ENCODE results near the gene GIGYF1.
"Not testable (repeated sequence)": the region's sequence is repeated elsewhere in the genome, so short reads cannot be mapped to it uniquely, and the experiment has no call there.

GIGYF1 gene

DNA sequence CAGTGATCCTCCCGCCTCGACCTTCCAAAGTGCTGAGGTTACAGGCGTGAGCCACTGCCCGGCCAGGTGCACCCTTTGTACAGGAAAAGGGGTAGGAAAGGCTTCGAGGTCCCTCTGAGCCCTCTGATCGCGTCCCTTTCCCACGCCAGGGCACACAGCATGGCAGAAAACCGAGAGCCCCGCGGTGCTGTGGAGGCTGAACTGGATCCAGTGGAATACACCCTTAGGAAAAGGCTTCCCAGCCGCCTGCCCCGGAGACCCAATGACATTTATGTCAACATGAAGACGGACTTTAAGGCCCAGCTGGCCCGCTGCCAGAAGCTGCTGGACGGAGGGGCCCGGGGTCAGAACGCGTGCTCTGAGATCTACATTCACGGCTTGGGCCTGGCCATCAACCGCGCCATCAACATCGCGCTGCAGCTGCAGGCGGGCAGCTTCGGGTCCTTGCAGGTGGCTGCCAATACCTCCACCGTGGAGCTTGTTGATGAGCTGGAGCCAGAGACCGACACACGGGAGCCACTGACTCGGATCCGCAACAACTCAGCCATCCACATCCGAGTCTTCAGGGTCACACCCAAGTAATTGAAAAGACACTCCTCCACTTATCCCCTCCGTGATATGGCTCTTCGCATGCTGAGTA, 12.7 kb upstream of the GIGYF1 start:
- no peak for DNase-seq

GRCh38 chr7:100705753-100706671, 12.0 kb upstream of the GIGYF1 start, which contains the start of gene POP7:
POP7 (plus strand) TSS chr7:100706121; CDS start chr7:100706831, 710 bp downstream.
- DNase-seq, result peak; percentile 99

DNA sequence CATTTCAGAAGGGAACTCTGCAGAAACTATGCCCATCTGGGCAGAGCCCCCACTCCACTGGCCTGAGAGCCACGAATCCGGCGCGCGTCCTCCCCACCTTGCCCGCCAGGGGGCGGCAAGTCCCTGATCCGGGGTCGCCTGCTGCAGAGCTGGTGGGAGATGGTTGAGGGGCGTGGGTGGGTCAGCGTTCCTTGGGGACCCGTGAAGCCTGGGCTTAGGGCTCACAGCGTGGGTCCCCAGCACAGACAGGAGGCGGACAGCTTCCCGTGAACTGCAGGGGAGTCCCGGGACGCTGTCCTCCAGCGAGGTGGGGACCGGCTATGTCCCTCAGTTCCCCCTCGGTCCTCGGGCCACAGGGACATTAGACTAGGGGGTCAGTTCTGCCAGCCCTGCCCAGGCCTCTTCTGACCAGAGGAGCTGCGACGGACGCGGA, 11.3 kb upstream of the GIGYF1 start:
- DNase-seq, result peak; percentile 90

GRCh38 chr7:100701089-100701488, 7.0 kb upstream of the GIGYF1 start:
- not testable (repeated sequence) for DNase-seq

GRCh38 chr7:100699018-100699417, 5.0 kb upstream of the GIGYF1 start:
- no peak for DNase-seq

DNA sequence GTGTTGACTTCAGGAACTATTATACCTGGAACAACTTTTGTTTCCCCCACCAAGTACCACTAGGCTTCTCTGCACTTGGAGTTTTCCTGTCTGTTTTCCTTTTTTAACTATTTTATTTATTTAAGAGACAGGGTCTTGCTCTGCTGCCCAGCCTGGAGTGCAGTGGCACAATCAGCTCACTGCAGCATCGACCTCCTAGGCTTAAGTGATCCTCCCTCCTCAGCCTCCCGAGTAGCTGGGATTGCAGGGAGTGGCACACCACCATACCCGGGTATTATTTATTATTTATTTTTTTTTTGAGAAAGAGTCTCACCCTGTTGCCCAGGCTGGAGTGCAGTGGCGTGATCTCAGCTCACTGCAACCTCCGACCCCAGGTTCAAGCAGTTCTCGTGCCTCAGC, 2.1 kb upstream of the GIGYF1 start:
- DNase-seq, result no peak

DNA sequence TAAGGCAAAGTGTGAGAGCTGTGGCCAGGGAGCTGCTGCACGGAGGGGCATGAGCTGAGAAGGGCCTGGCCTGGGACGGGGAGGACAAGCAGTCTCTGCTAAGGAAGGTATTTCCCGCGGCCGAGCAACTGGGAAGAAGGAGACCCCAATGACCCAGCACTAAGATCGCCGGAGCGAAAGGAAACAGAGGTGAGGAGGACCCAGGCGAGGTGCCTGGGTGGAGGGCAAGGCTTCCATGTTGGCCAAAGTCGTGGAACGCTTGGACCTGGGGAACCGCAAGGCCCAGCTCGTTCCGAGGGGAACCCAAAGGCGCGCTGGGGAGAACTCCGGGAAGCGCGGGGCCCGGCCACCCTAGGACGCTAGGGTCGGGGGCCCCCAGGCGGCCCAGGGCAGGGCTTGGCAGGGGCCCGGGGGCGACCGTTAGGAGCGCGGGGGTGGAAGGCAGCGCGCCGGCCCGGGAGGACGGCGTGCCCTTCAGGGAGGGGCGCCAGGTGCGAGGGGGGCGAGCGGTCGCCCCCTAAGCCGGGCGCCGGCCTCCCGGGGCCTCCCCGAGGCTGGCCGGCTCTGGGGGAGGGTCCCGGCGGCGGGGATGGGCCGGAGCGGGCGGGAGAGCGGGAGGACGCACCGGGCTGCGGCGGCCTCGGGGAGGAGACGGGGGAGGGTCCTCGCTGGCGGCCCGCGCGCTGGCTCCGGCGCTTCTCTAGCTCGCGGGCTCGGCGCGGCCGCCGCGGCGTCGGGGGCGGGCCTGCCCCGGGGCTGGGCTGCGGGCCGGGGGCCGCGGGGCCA, 545 bp downstream of the GIGYF1 start:
- no peak for DNase-seq

DNA sequence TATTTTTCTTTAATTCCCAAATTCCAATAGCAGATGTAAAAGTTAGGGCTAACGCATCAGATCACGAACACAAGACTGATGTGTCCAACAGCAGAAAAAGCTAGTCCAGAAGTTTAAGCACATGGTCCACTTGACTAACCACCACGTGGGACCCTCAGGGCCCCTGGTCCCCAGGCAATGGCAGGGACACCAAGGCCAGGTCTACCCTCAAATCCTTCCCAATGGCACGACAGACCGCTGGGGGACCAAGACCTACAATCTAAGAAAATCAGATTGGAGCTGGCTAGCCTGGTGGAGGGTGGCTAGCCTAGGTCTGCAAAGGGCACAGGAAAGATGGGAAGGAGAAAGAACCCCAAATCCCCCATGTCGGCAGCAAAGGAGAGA, 1.5 kb downstream of the GIGYF1 start:
- no peak for DNase-seq

- DNase-seq, result peak; percentile 92
Observed at GRCh38 chr7:100691676-100692577, 2.1 kb downstream of the GIGYF1 start.

- no peak for DNase-seq
Observed at GRCh38 chr7:100689230-100690135, 4.6 kb downstream of the GIGYF1 start.

DNA sequence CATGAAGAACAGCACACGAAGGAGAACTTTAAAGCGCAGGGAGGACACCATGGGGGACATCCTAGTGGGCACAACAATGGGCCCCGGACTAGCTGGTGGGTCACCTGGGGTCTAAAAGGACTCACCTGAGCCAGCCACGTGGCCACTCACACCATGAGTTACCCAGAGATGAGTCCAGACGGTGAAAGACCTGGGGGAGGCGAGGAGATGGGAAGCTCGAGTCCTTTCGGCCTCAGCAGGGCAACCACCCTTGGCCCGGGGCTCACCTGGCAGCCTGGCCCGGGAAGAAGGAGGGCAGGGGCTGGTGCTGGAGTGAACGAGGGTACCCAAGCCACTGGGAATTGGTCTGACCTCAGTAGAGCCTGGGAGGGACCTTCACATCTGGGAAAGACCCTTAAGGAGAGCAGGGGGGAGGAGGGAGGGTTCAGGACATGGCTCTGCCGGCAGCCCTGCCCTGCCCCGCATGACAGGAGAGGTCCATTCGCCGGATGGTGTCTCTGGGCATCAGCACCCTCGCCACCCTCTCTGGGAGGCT, 5.7 kb downstream of the GIGYF1 start:
- DNase-seq, result no peak

DNA sequence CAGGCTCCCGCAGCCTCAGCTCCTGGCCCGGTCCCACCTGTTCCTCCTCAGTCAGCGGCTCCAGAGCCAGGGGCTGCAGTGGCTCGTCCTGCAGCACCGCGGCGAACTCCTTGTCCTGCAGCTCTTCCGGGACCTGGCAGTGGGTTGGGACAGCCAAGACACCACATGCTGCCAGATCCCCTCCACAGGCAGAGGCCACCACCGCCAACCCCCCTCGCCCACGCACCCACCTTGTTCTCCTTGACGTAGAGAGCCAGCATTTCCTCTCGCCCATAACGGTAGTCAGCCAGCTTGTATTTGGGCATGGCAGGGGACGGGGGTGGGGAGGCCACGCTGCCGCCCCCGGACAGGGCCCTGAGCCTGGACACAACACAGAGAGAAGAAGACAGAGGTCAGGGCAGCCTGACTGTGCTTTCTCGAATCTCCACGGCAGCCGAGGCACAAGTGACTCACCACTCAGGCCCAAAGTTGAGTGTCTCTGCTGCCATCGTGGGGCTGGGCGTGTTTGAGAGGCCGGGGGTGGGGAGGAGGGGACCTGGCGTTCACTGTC, 6.2 kb downstream of the GIGYF1 start:
- DNase-seq, result no peak

GRCh38 chr7:100687261-100687660, 6.8 kb downstream of the GIGYF1 start:
- DNase-seq, result no peak

- no peak for DNase-seq
Observed at GRCh38 chr7:100686822-100687211, 7.2 kb downstream of the GIGYF1 start.

- DNase-seq, result no peak
Observed at GRCh38 chr7:100686201-100686821, 7.7 kb downstream of the GIGYF1 start.

DNA sequence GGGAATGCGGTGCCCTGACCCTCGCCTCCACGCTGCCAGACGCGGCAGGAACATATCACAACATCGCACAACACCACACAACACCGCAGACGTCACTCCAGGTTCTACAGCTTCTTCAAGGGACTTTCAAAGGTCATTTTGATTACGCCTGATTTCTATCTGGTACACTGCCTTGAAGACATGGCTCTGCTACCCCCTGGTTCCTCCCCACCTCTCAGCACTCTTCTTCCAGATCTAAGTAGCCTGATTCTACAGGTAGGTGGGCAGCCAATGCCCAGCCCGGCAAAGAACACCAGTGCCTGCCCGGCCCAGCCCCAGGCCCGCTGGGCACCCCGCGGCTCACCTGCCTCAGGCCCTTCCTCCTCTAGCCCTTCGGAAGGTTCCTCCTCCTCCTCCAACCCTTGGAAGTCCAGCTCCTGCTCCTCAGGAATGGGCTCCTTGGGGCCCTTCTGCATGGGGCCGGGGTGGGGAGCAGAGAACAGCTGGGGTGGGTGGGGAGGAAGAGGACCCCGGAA, 8.4 kb downstream of the GIGYF1 start:
- DNase-seq, result no peak

- DNase-seq, result no peak
Observed at GRCh38 chr7:100685049-100685605, 8.9 kb downstream of the GIGYF1 start.

DNA sequence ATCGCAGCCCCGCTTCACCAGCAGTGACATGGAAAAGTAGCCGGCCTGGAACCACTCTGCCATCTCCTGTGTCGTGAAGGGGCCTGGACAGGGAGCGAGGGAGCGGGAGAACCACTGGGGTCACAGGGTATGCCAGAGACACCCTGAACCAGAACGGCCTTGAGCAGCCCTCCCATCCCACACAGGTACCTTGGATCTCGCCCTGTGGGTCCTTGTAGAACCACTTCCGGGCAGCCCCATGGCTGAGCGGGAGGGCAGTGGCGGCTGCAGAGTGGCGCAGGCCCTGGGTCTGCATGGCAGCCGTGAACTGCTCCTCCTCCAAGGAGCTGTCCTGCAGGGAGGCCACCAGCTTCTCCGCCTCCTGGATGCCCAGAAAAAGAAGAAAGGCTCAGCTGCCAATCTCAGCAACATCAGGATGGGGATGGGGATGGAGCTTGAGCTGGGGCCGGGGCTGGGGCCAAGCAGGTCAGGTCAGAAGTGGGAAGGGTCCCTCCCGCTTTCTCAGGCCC, 9.5 kb downstream of the GIGYF1 start:
- no peak for DNase-seq

All from activated CD4-positive, alpha-beta T cell treated with anti-CD3 and anti-CD28 coated beads, Interleukin-2, Interleukin-6, amounts not matched to agents 100 ng/mL and 50 ng/mL, durations not matched to agents 16 hours and 8 hours (primary cell).